CD14-positive monocyte (primary cell): ENCODE data around the gene DPPA4. TPM values are rescaled to one million over a fixed set of nuclear protein-coding genes. Genes with fewer than 3 reads are reported as not detected.

Experiments
- DNase-seq, 3 donors: peaks; one replicate each; pipeline ENCODE4 v3.0.0-alpha.2; 2011 to 2022
- H2AFZ ChIP-seq: 2 replicates; pipeline ENCODE4 v1.6.0; 2012; ENCODE audit warnings: mild to moderate bottlenecking, low read depth, low read length, inconsistent platforms; ENCODE audit not compliant: insufficient read depth, poor library complexity, severe bottlenecking
- H3K27ac ChIP-seq, 2 donors: 1 replicate in 1 of 2; 2 replicates in 1 of 2; pipeline ENCODE4 v1.5.1; 2012 to 2013; ENCODE audit warnings: low read length in 2 of 2, control low read depth in 1 of 2, inconsistent platforms in 1 of 2, low read depth in 1 of 2, mild to moderate bottlenecking in 1 of 2
- H3K27me3 ChIP-seq, 2 donors: one replicate each; pipeline versions ENCODE4 v1.6.0 to v1.6.1; 2011 to 2013; ENCODE audit warnings: low read length in 2 of 2; ENCODE audit not compliant: control insufficient read depth in 2 of 2, insufficient read depth in 2 of 2
- H3K36me3 ChIP-seq, 2 donors: replicated peaks in 1 of 2; 1 replicate in 1 of 2; 2 replicates in 1 of 2; pipeline versions ENCODE4 v1.5.1 to v1.6.1; 2012 to 2013; ENCODE audit warnings: low read length in 2 of 2, control low read depth in 1 of 2, inconsistent platforms in 1 of 2, mild to moderate bottlenecking in 1 of 2; ENCODE audit not compliant: insufficient read depth in 2 of 2, control insufficient read depth in 1 of 2
- H3K4me1 ChIP-seq, 2 donors: 1 replicate in 1 of 2; 2 replicates in 1 of 2; pipeline versions ENCODE4 v1.5.1 to v1.6.1; 2012 to 2013; ENCODE audit warnings: low read length in 2 of 2, control low read depth in 1 of 2, inconsistent platforms in 1 of 2, mild to moderate bottlenecking in 1 of 2, moderate library complexity in 1 of 2; ENCODE audit not compliant: insufficient read depth in 2 of 2, control insufficient read depth in 1 of 2
- H3K4me2 ChIP-seq: replicated peaks from 2 replicates; pipeline ENCODE3; 2012; ENCODE audit warnings: low read length, moderate library complexity, mild to moderate bottlenecking; ENCODE audit not compliant: poor library complexity, severe bottlenecking; ENCODE audit errors: extremely low read depth
- H3K4me3 ChIP-seq, 3 experiments: fragments of 200-600 bp in 1 of 3; sonication (generic) in 1 of 3; replicated peaks in 1 of 3; 1 replicate in 2 of 3; 2 replicates in 1 of 3; pipeline ENCODE4 v1.5.1; 2011 to 2013; ENCODE audit warnings: low read length in 3 of 3, mild to moderate bottlenecking in 3 of 3, control low read depth in 2 of 3, low read depth in 2 of 3, inconsistent platforms in 1 of 3, moderate library complexity in 1 of 3
- H3K79me2 ChIP-seq: 2 replicates; pipeline ENCODE4 v1.6.0; 2012; ENCODE audit warnings: mild to moderate bottlenecking, control low read depth, inconsistent platforms, low read length, moderate library complexity; ENCODE audit not compliant: insufficient read depth
- H3K9ac ChIP-seq: 2 replicates; pipeline ENCODE4 v1.6.0; 2017; ENCODE audit warnings: low read length, mild to moderate bottlenecking; ENCODE audit not compliant: insufficient read depth, poor library complexity, severe bottlenecking
- H3K9me3 ChIP-seq, 2 donors: replicated peaks in 1 of 2; 1 replicate in 1 of 2; 2 replicates in 1 of 2; pipeline versions ENCODE4 v1.5.1 to v1.6.1; 2012 to 2013; ENCODE audit warnings: low read length in 2 of 2, control low read depth in 1 of 2; ENCODE audit not compliant: control insufficient read depth in 1 of 2, insufficient read depth in 1 of 2
- H4K20me1 ChIP-seq: 2 replicates; pipeline ENCODE4 v1.6.0; 2012; ENCODE audit warnings: mild to moderate bottlenecking, low read length, control low read depth, moderate library complexity; ENCODE audit not compliant: insufficient read depth
- H3K27ac Mint-ChIP-seq, 7 donors: one replicate each; pipeline ENCODE4 v1.8.0; 2020; ENCODE audit warnings: mild to moderate bottlenecking in 7 of 7, mixed read lengths in 7 of 7, moderate library complexity in 6 of 7, inconsistent platforms in 2 of 7
- H3K27me3 Mint-ChIP-seq, 3 donors: one replicate each; pipeline ENCODE4 v1.8.0; 2021 to 2022; ENCODE audit warnings: low read depth in 3 of 3, mild to moderate bottlenecking in 3 of 3, mixed read lengths in 3 of 3, moderate library complexity in 3 of 3, inconsistent platforms in 1 of 3
- H3K36me3 Mint-ChIP-seq, 2 donors: one replicate each; pipeline ENCODE4 v1.8.0; 2020; ENCODE audit warnings: mixed read lengths in 2 of 2, inconsistent platforms in 1 of 2, mild to moderate bottlenecking in 1 of 2
- H3K4me1 Mint-ChIP-seq: one replicate; pipeline ENCODE4 v1.8.0; 2020; ENCODE audit warnings: mild to moderate bottlenecking, mixed read lengths
- H3K4me3 Mint-ChIP-seq, 2 donors: one replicate each; pipeline ENCODE4 v1.8.0; 2020; ENCODE audit warnings: mild to moderate bottlenecking in 2 of 2, mixed read lengths in 2 of 2, moderate library complexity in 1 of 2
- H3K9me3 Mint-ChIP-seq, 7 donors: one replicate each; pipeline ENCODE4 v1.8.0; 2020 to 2022; ENCODE audit warnings: mixed read lengths in 7 of 7, mild to moderate bottlenecking in 6 of 7, moderate library complexity in 6 of 7, inconsistent platforms in 2 of 7
- CTCF ChIP-seq: fragments of 200-600 bp; IDR thresholded peaks from one replicate; pipeline ENCODE4 v1.8.0; 2022; ENCODE audit warnings: antibody characterized with exemption, mild to moderate bottlenecking
- WGBS: methylation state at CpG from one replicate; pipeline ENCODE4 v1.1.5; 2013; ENCODE audit warnings: missing lambda C conversion rate; ENCODE audit not compliant: insufficient coverage; 5-methylcytosine and 5-hydroxymethylcytosine counted together
- intact Hi-C, 2 donors: fragments of 100-400 bp; cut with micrococcal nuclease; formaldehyde crosslinking; loops; one replicate each; pipeline versions ENCODE4 v1.15.0 to v1.15.1; 2023
- polyA plus RNA-seq, 3 donors: library from polyadenylated mRNA; depleted of rRNA in 1 of 3; unstranded in 2 of 3; stranded (reverse) in 1 of 3; fragments of 300-500 nt in 2 of 3; fragments of >200 nt in 1 of 3; fragmentation: Illumina TruSeq in 2 of 3; gene quantifications; 1 replicate in 2 of 3; 2 replicates in 1 of 3; pipeline ENCODE4 v1.2.3, GENCODE V29; 2012 to 2021

Gene DPPA4
- polyA plus RNA-seq, 3 donors = 0.07 TPM; not detected in 2

DNA sequence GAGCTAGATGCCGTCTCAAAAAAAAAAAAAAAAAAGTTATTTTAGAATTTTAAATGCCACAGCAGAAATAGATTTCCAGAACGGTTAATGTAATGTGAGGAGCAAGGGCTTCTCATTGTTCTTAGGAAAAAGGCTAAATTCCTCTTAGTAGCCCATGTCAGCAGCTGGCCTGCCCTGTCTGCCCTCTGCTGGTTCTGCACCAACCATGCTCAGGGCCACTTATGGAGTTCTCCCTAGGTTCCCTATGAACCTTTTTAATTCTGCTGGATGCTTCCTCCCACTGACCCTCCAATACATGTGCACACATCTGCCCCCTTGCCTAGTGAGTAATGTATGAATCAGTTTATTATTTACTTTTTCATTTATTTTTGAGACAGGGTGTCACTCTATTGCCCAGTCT is 32.2 kb upstream of the DPPA4 start:
- no peaks in the 10 kb centered on the region for H3K27me3 Mint-ChIP-seq
- DNase-seq = no peak
- no peak overlapping the region for H3K4me3 Mint-ChIP-seq
- Histone ChIP-seq H3K4me3 (no peak overlapping the region), H3K27me3 (no peaks in the 10 kb centered on the region), H3K79me2 (no peaks in the 10 kb centered on the region), H3K9me3 (no peaks in the 10 kb centered on the region), H2AFZ (no peak overlapping the region), H3K27ac (no peak overlapping the region), H3K9ac (no peak overlapping the region), H3K4me2 (no peak overlapping the region), H3K4me1 (no peaks in the 10 kb centered on the region), H4K20me1 (no peaks in the 10 kb centered on the region), H3K36me3 (no peaks in the 10 kb centered on the region)
- intact Hi-C loops = no loop called here
- no peak for TF ChIP-seq CTCF
- no peaks in the 10 kb centered on the region for H3K36me3 Mint-ChIP-seq
- H3K27ac Mint-ChIP-seq = no peak overlapping the region
- WGBS = 78% methylated on average over 1 of the region's 2 CpGs
- no peaks in the 10 kb centered on the region for H3K4me1 Mint-ChIP-seq
- peaks cover 0 to 2% (median 0%) of the 10 kb centered on the region in 7 donors for H3K9me3 Mint-ChIP-seq

GRCh38 chr3:109364088-109364487 is 26.7 kb upstream of the DPPA4 start:
- no peaks in the 10 kb centered on the region for H3K4me1 ChIP-seq
- H3K36me3 ChIP-seq = no peaks in the 10 kb centered on the region
- 88% methylated on average over 5 of the region's 6 CpGs for WGBS
- no peaks in the 10 kb centered on the region for H3K9me3 ChIP-seq
- Mint-ChIP-seq H3K4me3 (no peak overlapping the region), H3K9me3 (peaks cover 0 to 2% (median 0%) of the 10 kb centered on the region in 7 donors), H3K36me3 (no peaks in the 10 kb centered on the region), H3K4me1 (no peaks in the 10 kb centered on the region), H3K27ac (no peak overlapping the region), H3K27me3 (peaks cover 0 to 2% (median 2%) of the 10 kb centered on the region in 3 donors)
- H3K27me3 ChIP-seq = no peaks in the 10 kb centered on the region
- no peak overlapping the region for H3K4me2 ChIP-seq
- H3K4me3 ChIP-seq = no peak overlapping the region
- intact Hi-C loops = no loop called here
- H4K20me1 ChIP-seq = no peaks in the 10 kb centered on the region
- no peak for DNase-seq
- no peak overlapping the region for H2AFZ ChIP-seq
- no peak overlapping the region for H3K9ac ChIP-seq
- no peak for TF ChIP-seq CTCF
- H3K27ac ChIP-seq = no peak overlapping the region
- no peaks in the 10 kb centered on the region for H3K79me2 ChIP-seq
